ENCODE measurements around the gene DNAH10.
A peak's percentile ranks its signal among the peaks of the same experiment; 100 is the strongest.

Gene DNAH10

DNA sequence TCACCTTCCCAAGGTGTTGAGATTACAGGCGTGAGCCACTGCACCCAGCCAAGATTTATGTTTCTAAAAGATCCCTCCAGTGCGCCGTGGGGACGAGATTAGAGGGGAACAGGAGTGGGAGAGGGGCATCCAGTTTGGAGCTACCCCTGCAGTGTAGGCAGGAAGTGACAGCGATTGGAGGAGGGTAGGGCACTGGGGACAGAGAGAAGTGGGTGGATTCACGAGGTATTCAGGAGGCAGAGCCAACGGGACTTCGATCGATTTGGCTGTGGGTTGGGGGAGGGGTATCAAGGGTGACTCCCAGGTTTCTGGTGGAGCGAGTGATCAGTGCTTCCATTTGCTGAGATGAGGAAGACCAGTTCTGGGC is 128.4 kb downstream of the DNAH10 start:
- POLR2A ChIA-PET, result no interaction called here
- H3K9me3 ChIP-seq (ENCODE audit: control insufficient read depth, insufficient read depth, low read depth, low read length), result no peaks in the 10 kb centered on the region
- CTCF ChIA-PET, result interaction anchor here (0.6 to 1.4 kb wide), 2 partner anchors 8 to 15 kb away, joined by 3 to 5 read pairs; no protein-coding TSS in a partner anchor
- no peak overlapping the region for H3K27ac ChIP-seq (ENCODE audit: extremely low read depth, low read depth, low read length)
- no peaks in the 10 kb centered on the region for H3K4me1 ChIP-seq (ENCODE audit: control insufficient read depth, insufficient read depth, low read length)
- no peaks in the 10 kb centered on the region for H3K36me3 ChIP-seq (ENCODE audit: control insufficient read depth in 2 of 2, insufficient read depth in 1 of 2, low read length in 2 of 2)
- no peak overlapping the region for H3K4me3 ChIP-seq (ENCODE audit: low read depth, low read length)
- TF ChIP-seq INSM2 (tag by site-specific recombination; IDR thresholded peaks at IDR 0.05) (no peak), ZFHX2 (tag by site-specific recombination; conservative IDR thresholded peaks at IDR 0.05) (peak; percentile 25), ZBTB17 (tag by site-specific recombination; IDR thresholded peaks at IDR 0.05) (no peak), ZNF530 (tag by site-specific recombination; IDR thresholded peaks at IDR 0.05; ENCODE audit: low read depth) (no peak), KLF7 (tag by site-specific recombination; IDR thresholded peaks at IDR 0.05; ENCODE audit: borderline replicate concordance) (no peak), ZNF16 (tag by site-specific recombination; IDR thresholded peaks at IDR 0.05; ENCODE audit: low read depth) (no peak)
- TF ChIP-seq, protein P1, sequence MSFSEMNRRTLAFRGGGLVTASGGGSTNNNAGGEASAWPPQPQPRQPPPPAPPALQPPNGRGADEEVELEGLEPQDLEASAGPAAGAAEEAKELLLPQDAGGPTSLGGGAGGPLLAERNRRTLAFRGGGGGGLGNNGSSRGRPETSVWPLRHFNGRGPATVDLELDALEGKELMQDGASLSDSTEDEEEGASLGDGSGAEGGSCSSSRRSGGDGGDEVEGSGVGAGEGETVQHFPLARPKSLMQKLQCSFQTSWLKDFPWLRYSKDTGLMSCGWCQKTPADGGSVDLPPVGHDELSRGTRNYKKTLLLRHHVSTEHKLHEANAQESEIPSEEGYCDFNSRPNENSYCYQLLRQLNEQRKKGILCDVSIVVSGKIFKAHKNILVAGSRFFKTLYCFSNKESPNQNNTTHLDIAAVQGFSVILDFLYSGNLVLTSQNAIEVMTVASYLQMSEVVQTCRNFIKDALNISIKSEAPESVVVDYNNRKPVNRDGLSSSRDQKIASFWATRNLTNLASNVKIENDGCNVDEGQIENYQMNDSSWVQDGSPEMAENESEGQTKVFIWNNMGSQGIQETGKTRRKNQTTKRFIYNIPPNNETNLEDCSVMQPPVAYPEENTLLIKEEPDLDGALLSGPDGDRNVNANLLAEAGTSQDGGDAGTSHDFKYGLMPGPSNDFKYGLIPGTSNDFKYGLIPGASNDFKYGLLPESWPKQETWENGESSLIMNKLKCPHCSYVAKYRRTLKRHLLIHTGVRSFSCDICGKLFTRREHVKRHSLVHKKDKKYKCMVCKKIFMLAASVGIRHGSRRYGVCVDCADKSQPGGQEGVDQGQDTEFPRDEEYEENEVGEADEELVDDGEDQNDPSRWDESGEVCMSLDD (tag by site-specific recombination; IDR thresholded peaks at IDR 0.05), result no peak
- TF ChIP-seq, protein P2, sequence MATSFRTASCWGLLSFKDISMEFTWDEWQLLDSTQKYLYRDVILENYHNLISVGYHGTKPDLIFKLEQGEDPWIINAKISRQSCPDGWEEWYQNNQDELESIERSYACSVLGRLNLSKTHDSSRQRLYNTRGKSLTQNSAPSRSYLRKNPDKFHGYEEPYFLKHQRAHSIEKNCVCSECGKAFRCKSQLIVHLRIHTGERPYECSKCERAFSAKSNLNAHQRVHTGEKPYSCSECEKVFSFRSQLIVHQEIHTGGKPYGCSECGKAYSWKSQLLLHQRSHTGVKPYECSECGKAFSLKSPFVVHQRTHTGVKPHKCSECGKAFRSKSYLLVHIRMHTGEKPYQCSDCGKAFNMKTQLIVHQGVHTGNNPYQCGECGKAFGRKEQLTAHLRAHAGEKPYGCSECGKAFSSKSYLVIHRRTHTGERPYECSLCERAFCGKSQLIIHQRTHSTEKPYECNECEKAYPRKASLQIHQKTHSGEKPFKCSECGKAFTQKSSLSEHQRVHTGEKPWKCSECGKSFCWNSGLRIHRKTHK (tag by site-specific recombination; IDR thresholded peaks at IDR 0.05), result no peak

DNA sequence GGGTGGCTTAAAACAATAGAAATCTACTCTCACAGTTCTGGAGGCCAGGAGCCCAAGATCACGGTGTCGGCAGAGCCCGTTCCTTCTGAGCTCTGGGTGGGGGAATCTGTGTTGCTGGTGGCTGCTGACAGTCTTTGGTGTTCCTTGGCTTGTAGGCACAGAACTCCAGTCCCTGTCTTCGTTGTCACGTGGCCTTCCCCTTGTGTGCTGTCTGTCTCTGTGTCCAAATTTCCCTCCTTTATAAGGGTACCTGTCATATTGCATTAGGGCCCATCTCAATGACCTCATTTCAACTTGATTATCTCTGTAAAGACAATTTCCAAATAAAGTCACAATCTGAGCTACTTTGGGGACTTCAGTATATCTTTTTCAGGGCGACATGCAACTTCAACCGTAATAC is 128.9 kb downstream of the DNAH10 start:
- no peak overlapping the region for H3K27ac ChIP-seq (ENCODE audit: extremely low read depth, low read depth, low read length)
- no peaks in the 10 kb centered on the region for H3K9me3 ChIP-seq (ENCODE audit: control insufficient read depth, insufficient read depth, low read depth, low read length)
- TF ChIP-seq ZNF354C (tag by site-specific recombination; IDR thresholded peaks at IDR 0.05; ENCODE audit: borderline replicate concordance, low read depth), result no peak
- TF ChIP-seq, protein P3, sequence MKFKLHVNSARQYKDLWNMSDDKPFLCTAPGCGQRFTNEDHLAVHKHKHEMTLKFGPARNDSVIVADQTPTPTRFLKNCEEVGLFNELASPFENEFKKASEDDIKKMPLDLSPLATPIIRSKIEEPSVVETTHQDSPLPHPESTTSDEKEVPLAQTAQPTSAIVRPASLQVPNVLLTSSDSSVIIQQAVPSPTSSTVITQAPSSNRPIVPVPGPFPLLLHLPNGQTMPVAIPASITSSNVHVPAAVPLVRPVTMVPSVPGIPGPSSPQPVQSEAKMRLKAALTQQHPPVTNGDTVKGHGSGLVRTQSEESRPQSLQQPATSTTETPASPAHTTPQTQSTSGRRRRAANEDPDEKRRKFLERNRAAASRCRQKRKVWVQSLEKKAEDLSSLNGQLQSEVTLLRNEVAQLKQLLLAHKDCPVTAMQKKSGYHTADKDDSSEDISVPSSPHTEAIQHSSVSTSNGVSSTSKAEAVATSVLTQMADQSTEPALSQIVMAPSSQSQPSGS (tag by site-specific recombination; IDR thresholded peaks at IDR 0.05; ENCODE audit: low read depth), result peak; percentile 12; the same call in 1 of the 2 replicates
- POLR2A ChIA-PET, result no interaction called here
- no peak overlapping the region for H3K4me3 ChIP-seq (ENCODE audit: low read depth, low read length)
- no peaks in the 10 kb centered on the region for H3K4me1 ChIP-seq (ENCODE audit: control insufficient read depth, insufficient read depth, low read length)
- CTCF ChIA-PET, result interaction anchor here (1.4 kb wide), 1 partner anchor 14 kb away, joined by 5 read pairs; no protein-coding TSS in a partner anchor
- H3K36me3 ChIP-seq (ENCODE audit: control insufficient read depth in 2 of 2, insufficient read depth in 1 of 2, low read length in 2 of 2), result no peaks in the 10 kb centered on the region

DNA sequence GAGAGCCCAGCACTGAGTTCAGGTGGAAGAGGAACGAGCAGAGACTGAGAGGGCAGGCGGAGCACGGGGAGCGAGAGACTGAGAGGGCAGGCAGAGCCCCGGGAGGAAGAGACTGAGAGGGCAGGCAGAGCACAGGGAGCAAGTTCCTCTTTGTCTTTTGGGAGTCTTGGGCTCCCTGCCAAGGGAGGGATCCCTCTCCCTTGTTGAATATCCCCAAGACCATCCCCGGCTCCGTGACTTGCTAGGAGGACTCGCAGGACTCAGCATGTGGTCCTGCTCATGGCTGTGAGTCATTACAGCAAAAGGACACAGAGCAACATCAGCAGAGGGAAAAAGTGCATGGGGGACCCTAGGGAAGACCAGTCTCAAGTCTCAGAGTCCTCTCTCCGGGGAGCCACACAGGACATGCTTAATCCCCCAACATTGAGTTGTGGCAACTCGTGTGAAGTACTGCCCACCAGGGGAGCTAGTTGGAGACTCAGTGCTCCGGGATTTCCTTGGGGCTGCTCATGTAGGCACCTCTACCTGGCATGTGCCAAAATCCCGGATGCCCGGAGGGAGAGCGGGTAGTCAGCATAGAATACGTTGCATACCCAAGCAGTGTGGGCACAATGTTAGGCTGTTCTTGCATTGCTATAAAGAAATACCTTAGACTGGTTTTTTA is 129.5 kb downstream of the DNAH10 start:
- H3K9me3 ChIP-seq (ENCODE audit: control insufficient read depth, insufficient read depth, low read depth, low read length), result no peaks in the 10 kb centered on the region
- no peaks in the 10 kb centered on the region for H3K4me1 ChIP-seq (ENCODE audit: control insufficient read depth, insufficient read depth, low read length)
- no peak overlapping the region for H3K4me3 ChIP-seq (ENCODE audit: low read depth, low read length)
- POLR2A ChIA-PET, result no interaction called here
- CTCF ChIA-PET, result interaction anchor here (0.6 to 1.4 kb wide), 3 partner anchors 12 to 41 kb away, joined by 4 to 5 read pairs (median 4); no protein-coding TSS in a partner anchor
- H3K27ac ChIP-seq (ENCODE audit: extremely low read depth, low read depth, low read length), result no peak overlapping the region
- H3K36me3 ChIP-seq (ENCODE audit: control insufficient read depth in 2 of 2, insufficient read depth in 1 of 2, low read length in 2 of 2), result no peaks in the 10 kb centered on the region
- TF ChIP-seq ZNF132 (tag by site-specific recombination; IDR thresholded peaks at IDR 0.05; ENCODE audit: borderline replicate concordance) (no peak), HOXD13 (CRISPR knock-in tag; IDR thresholded peaks at IDR 0.05; ENCODE audit: borderline replicate concordance) (no peak), WT1 (tag by site-specific recombination; IDR thresholded peaks at IDR 0.05) (0 out of 2 replicates have a peak, but pooled peaks have one; percentile 43), PRDM10 (tag by site-specific recombination; IDR thresholded peaks at IDR 0.05) (no peak), ZNF174 (tag by site-specific recombination; IDR thresholded peaks at IDR 0.05) (no peak), ZBTB17 (tag by site-specific recombination; IDR thresholded peaks at IDR 0.05) (0 out of 2 replicates have a peak, but pooled peaks have one; percentile 14)
- TF ChIP-seq, protein P4, sequence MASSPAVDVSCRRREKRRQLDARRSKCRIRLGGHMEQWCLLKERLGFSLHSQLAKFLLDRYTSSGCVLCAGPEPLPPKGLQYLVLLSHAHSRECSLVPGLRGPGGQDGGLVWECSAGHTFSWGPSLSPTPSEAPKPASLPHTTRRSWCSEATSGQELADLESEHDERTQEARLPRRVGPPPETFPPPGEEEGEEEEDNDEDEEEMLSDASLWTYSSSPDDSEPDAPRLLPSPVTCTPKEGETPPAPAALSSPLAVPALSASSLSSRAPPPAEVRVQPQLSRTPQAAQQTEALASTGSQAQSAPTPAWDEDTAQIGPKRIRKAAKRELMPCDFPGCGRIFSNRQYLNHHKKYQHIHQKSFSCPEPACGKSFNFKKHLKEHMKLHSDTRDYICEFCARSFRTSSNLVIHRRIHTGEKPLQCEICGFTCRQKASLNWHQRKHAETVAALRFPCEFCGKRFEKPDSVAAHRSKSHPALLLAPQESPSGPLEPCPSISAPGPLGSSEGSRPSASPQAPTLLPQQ (tag by site-specific recombination; IDR thresholded peaks at IDR 0.05), result no peak
